Smooth muscle cell (in vitro differentiated cells): ENCODE data around the gene RIPOR3. TPM values are rescaled to one million over a fixed set of nuclear protein-coding genes. Genes with fewer than 3 reads are reported as not detected.

Experiments used
- DNase-seq: peaks from one replicate; lab custom pipeline; 2025; ENCODE audit not compliant: unreplicated experiment; lab: John Stamatoyannopoulos, UW
- H2AFZ ChIP-seq: fragments of 200-600 bp; sonication (generic); 2 replicates; pipeline ENCODE4 v1.6.0; 2016; ENCODE audit warnings: antibody characterized with exemption, low read depth, mild to moderate bottlenecking
- H3F3A ChIP-seq: fragments of 200-600 bp; sonication (generic); 2 replicates; pipeline ENCODE4 v1.6.0; 2017; ENCODE audit warnings: antibody characterized with exemption, low read depth
- H3K27ac ChIP-seq: fragments of 200-600 bp; sonication (generic); 2 replicates; pipeline ENCODE4 v1.5.1; 2016; ENCODE audit warnings: low read depth, mild to moderate bottlenecking
- H3K27me3 ChIP-seq: fragments of 200-600 bp; sonication (generic); 2 replicates; pipeline ENCODE4 v1.6.1; 2016; ENCODE audit warnings: low read depth, mild to moderate bottlenecking
- H3K36me3 ChIP-seq: fragments of 200-600 bp; sonication (generic); 2 replicates; pipeline ENCODE4 v1.5.1; 2016; ENCODE audit warnings: low read depth
- H3K4me1 ChIP-seq: fragments of 200-600 bp; sonication (generic); 2 replicates; pipeline ENCODE4 v1.5.1; 2016; ENCODE audit warnings: low read depth
- H3K4me2 ChIP-seq: fragments of 200-600 bp; sonication (generic); 2 replicates; pipeline ENCODE4 v1.6.0; 2016; ENCODE audit warnings: mild to moderate bottlenecking
- H3K4me3 ChIP-seq: fragments of 200-600 bp; sonication (generic); 2 replicates; pipeline ENCODE4 v1.5.1; 2016; ENCODE audit warnings: mild to moderate bottlenecking
- H3K79me2 ChIP-seq: fragments of 200-600 bp; sonication (generic); 2 replicates; pipeline ENCODE4 v1.6.0; 2016; ENCODE audit warnings: low read depth, mild to moderate bottlenecking
- H3K9ac ChIP-seq: fragments of 200-600 bp; sonication (generic); 2 replicates; pipeline ENCODE4 v1.6.0; 2016; ENCODE audit warnings: low read depth
- H3K9me3 ChIP-seq: fragments of 200-600 bp; sonication (generic); replicated peaks from 2 replicates; pipeline ENCODE4 v1.5.1; 2016; ENCODE audit warnings: low read depth
- H4K20me1 ChIP-seq: fragments of 200-600 bp; sonication (generic); 2 replicates; pipeline ENCODE4 v1.6.0; 2016; ENCODE audit warnings: low read depth
- WGBS: methylation state at CpG from one replicate; pipeline ENCODE4 v1.1.7; 2016; ENCODE audit warnings: low lambda C conversion rate; 5-methylcytosine and 5-hydroxymethylcytosine counted together
- polyA plus RNA-seq: library from polyadenylated mRNA; unstranded; fragments of >200 nt; fragmentation: Nextera tagmentation; extraction: Ambion mirVana; gene quantifications from 2 replicates; pipeline ENCODE4 v1.2.1, GENCODE V29; 2016
- total RNA-seq: library from RNA; depleted of rRNA; stranded (reverse); fragments of >200 nt; gene quantifications from 2 replicates; pipeline ENCODE4 v1.2.3, GENCODE V29; 2014
- TF ChIP-seq, protein P1 (sequence below): fragments of 200-600 bp; sonication (generic); IDR thresholded peaks from 2 replicates; pipeline ENCODE4 v1.5.1; 2017; ENCODE audit warnings: borderline replicate concordance, mild to moderate bottlenecking, antibody characterized with exemption; ENCODE audit not compliant: insufficient read depth, poor library complexity, severe bottlenecking

RIPOR3 gene
- total and polyA plus RNA-seq, 2 experiments from 2014 or later = 0.18 to 1.2 TPM

DNA sequence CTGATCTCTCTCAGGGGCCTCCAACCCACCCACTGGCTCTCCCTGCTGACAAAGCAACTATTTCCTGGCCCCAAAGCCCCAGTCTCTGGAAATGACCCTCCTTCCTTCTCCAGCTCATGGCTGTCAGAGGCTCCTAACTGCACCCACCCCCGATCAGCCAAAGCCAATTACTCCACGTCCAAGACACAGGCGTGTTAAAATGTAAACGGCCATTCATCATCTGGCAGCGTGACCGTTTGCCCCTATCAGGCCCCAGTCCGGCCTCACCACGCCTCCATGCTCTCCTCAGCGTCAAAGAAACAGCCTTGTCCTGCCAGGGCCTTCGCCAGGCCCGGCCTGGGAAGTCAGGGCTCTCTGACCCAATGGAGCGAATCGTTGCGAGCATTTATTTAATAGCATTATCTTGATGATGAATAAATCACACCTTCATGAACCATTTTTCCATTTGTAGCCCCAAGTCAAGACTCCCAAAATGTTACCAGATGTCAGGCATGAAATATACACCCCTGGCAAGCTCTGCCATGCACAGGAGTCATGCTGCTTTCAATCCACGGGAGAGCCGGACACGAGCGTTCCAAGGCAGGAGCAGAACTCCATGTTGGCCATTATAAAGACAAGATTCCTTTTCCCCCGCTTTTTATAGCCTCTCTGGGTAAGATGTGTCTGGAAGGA lies 17.7 kb downstream of the RIPOR3 start:
- no peak for DNase-seq
- H3K4me2 ChIP-seq = no peak overlapping the region
- no peak overlapping the region for H2AFZ ChIP-seq
- H3K9me3 ChIP-seq = no peaks in the 10 kb centered on the region
- H3K27ac ChIP-seq = no peak overlapping the region
- H3K36me3 ChIP-seq = no peaks in the 10 kb centered on the region
- no peaks in the 10 kb centered on the region for H4K20me1 ChIP-seq
- H3F3A ChIP-seq = peaks cover 3% of the 10 kb centered on the region
- no peaks in the 10 kb centered on the region for H3K27me3 ChIP-seq
- 79% methylated on average over 19 of the region's 19 CpGs for WGBS
- no peaks in the 10 kb centered on the region for H3K4me1 ChIP-seq
- H3K9ac ChIP-seq = no peak overlapping the region
- TF ChIP-seq, protein P1, sequence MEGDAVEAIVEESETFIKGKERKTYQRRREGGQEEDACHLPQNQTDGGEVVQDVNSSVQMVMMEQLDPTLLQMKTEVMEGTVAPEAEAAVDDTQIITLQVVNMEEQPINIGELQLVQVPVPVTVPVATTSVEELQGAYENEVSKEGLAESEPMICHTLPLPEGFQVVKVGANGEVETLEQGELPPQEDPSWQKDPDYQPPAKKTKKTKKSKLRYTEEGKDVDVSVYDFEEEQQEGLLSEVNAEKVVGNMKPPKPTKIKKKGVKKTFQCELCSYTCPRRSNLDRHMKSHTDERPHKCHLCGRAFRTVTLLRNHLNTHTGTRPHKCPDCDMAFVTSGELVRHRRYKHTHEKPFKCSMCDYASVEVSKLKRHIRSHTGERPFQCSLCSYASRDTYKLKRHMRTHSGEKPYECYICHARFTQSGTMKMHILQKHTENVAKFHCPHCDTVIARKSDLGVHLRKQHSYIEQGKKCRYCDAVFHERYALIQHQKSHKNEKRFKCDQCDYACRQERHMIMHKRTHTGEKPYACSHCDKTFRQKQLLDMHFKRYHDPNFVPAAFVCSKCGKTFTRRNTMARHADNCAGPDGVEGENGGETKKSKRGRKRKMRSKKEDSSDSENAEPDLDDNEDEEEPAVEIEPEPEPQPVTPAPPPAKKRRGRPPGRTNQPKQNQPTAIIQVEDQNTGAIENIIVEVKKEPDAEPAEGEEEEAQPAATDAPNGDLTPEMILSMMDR = no peak
- H3K4me3 ChIP-seq = no peak overlapping the region
- no peaks in the 10 kb centered on the region for H3K79me2 ChIP-seq

- WGBS = 88% methylated on average over 7 of the region's 7 CpGs
- Histone ChIP-seq H3F3A (peaks cover 3% of the 10 kb centered on the region), H4K20me1 (no peaks in the 10 kb centered on the region), H3K4me2 (no peak overlapping the region), H3K27ac (no peak overlapping the region), H3K9me3 (no peaks in the 10 kb centered on the region), H3K4me3 (no peak overlapping the region), H3K36me3 (no peaks in the 10 kb centered on the region), H2AFZ (no peak overlapping the region), H3K9ac (no peak overlapping the region), H3K79me2 (no peaks in the 10 kb centered on the region), H3K4me1 (no peaks in the 10 kb centered on the region), H3K27me3 (no peaks in the 10 kb centered on the region)
- TF ChIP-seq, protein P1 = no peak
- DNase-seq = no peak
These were observed 18.2 kb downstream of the RIPOR3 start for GRCh38 chr20:50673146-50673465.

- DNase-seq = no peak
- no peaks in the 10 kb centered on the region for H3K27me3 ChIP-seq
- TF ChIP-seq, protein P1 = no peak
- no peaks in the 10 kb centered on the region for H4K20me1 ChIP-seq
- 100% methylated on average over 8 of the region's 8 CpGs for WGBS
- H3K9me3 ChIP-seq = no peaks in the 10 kb centered on the region
- H2AFZ ChIP-seq = no peak overlapping the region
- no peak overlapping the region for H3K4me3 ChIP-seq
- no peak overlapping the region for H3K9ac ChIP-seq
- peaks cover 3% of the 10 kb centered on the region for H3F3A ChIP-seq
- no peaks in the 10 kb centered on the region for H3K36me3 ChIP-seq
- H3K79me2 ChIP-seq = no peaks in the 10 kb centered on the region
- no peak overlapping the region for H3K27ac ChIP-seq
- H3K4me1 ChIP-seq = no peaks in the 10 kb centered on the region
- H3K4me2 ChIP-seq = no peak overlapping the region
These were observed 18.8 kb downstream of the RIPOR3 start for GRCh38 chr20:50672400-50673145.
